Measurements from ENCODE around the gene SUV39H1.
A peak's percentile ranks its signal among the peaks of the same experiment; 100 is the strongest.
"Not testable (repeated sequence)": the region's sequence is repeated elsewhere in the genome, so short reads cannot be mapped to it uniquely, and the experiment has no call there.

The SUV39H1 gene

GRCh38 chrX:48689208-48689920 is 7.2 kb upstream of the SUV39H1 start:
- no peak for DNase-seq

DNA sequence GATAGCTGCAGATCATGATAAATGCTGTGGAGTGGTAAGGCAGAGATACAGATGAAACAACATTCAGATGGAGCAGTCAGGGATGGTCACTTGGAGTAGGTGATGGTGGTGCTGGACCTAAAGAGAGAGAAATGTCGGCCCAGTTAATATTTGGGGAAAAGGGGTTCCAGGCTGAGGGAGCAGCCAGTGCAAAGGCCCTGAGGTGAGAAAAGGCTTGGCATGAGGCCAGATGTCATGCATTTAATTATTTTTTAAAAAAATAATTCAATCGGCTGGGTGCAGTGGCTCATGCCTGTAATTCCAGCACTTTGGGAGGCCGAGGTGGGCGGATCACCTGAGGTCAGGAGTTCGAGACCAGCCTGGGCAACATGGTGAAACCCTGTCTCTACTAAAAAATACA is 4.8 kb upstream of the SUV39H1 start:
- not testable (repeated sequence) for DNase-seq

DNA sequence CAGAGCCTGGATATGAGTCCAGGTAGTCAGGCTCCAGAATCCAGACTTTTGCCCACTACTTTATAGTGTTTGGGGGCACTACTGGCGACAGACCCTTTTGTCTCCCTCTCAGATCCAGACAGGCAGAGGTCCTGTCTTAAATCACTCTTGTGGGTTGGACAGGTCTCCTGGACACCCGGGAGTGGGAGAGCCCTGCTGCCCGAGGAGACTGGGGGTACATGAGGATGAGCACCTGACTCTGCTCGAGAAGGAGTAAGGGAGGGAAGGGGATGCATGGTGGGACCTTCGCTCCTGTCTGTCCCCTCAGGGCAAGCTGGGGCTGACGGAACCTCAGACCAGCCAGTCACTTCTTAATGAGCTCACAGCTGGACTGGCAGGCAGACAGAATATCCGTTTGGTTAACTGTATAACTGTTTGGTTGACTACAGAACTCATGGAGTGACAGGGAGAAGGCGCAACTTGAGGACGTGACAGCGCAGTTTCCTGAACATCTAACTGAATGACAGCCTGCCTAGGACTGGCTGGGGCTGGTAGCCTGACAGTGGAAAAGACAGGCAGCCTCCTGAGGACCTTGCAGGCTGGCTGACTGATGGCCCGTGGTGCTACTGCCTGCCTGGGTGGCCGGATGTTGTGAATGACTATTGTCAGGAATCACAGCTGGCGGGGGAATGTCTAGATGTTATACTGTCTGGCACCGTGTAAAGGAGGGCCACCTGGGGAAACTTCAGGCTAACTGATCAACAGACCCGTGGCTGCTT is 1.6 kb upstream of the SUV39H1 start:
- no peak for DNase-seq

DNA sequence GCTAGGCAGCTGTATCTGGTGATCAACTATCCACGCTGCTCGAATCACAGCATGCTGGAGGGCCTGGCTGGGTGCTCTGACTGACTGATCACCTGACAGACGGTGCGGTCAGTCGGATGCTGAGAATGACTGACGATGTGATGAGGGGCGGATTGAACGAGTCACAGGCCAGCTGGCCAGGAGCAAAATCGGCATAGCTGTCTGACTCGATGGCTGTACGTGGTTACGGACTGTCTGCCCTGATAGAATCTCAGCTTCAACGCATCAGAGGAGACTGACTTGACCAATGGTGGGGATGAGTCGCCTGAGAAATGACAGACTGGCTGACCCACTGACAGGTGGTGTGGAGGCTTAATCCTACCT is 1.0 kb upstream of the SUV39H1 start:
- peak; percentile 40 for DNase-seq

DNA sequence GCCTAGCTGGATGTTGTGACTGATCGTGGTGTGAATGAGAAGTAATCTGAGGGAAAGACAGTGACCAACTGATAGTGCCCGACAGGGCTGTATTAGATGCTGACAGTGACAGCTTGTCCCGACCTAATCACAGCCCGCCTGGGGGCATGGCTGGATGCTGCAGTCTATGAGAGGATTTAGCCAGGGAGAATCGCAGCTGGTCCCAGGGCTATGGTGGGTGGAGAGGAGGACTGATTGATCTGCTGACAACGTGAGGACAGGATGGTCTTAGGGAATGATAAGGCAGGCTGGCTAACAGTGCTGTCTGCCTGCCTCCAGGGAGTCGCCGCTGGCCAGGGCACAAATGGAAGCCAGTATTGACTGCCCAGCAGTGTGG is 621 bp upstream of the SUV39H1 start:
- no peak for DNase-seq

GRCh38 chrX:48696909-48697727 is 584 bp downstream of the SUV39H1 start:
- DNase-seq, result peak; percentile 15

GRCh38 chrX:48698306-48698705 is 1.8 kb downstream of the SUV39H1 start:
- DNase-seq, result no peak

DNA sequence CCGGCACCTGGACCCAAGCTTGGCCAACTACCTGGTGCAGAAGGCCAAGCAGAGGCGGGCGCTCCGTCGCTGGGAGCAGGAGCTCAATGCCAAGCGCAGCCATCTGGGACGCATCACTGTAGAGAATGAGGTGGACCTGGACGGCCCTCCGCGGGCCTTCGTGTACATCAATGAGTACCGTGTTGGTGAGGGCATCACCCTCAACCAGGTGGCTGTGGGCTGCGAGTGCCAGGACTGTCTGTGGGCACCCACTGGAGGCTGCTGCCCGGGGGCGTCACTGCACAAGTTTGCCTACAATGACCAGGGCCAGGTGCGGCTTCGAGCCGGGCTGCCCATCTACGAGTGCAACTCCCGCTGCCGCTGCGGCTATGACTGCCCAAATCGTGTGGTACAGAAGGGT is 3.7 kb downstream of the SUV39H1 start:
- DNase-seq, result no peak

DNA sequence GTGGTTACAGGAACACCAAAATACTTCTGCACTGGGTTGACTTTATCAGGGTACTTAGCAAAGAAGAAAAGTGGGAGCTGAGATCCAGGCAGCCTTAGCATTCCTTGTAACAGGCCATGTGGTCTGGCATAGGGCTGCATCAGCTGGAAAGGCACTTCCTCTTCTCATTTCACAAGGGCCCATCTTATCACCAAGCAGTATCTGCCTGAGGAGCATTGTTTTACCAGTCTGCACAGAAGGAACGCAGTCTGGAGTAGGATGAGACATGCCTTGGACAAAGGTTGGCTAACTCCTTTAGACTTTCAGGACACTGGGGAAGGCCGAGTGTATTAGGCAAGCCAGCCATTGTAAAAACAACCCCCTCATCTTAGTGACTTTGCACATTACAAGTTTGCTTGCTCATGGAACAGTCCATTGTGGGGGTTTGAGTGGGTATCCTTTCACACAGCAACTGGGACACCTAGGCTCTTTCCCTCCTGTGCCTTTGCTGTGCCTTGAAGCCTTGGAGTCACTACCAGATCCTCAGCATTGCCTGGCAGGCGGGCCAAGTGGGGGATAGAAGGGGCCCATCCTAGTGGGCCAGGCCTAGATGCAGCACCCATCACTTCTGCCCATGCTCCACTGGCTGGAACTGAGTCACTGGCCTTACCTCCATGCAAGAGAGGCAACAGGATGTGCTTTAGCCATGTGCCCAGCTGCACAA is 4.6 kb downstream of the SUV39H1 start:
- no peak for DNase-seq

- no peak for DNase-seq
Measured at GRCh38 chrX:48702032-48702431, 5.5 kb downstream of the SUV39H1 start.

DNA sequence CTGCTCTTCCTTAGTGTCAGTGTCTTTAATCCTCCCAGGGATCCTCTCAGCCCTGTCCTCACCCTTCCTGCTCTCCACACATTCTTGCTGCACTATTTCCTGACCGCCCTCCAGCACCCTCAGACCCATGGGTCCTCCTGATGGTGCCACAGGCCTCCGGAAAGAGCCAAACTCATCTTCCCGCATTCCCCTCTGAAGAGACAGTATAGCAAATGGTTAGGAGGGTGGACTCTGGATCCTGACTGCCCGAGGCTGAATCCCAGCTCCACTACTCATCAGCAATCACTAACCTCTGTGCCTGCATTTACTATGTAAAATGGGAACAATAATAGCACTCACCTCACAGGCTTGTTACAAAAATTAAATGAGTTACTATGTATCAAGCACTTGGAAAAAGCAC is 6.2 kb downstream of the SUV39H1 start:
- no peak for DNase-seq

DNA sequence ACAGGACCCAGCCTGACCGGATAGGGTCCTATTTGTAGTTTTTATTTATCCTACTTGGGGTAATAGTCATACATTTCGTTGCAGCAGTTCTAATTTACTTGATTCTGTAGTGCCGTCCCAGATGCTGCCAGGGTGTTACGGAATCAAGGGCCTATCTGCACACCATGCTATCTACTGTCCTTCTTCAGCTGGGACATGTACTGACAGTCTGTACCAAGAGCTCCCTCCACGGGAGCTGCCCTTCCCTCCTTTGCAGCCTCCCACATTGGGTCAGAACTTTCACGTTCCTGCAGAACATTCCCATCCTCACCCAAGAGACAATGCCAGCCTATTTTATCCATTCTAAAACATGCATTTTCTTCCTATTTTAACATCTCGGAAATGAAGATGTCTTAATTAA is 6.7 kb downstream of the SUV39H1 start:
- DNase-seq, result no peak

GRCh38 chrX:48703642-48704481 is 7.3 kb downstream of the SUV39H1 start:
- DNase-seq, result no peak

GRCh38 chrX:48705871-48706270 is 9.3 kb downstream of the SUV39H1 start:
- no peak for DNase-seq

- no peak for DNase-seq
Measured at GRCh38 chrX:48709522-48710112, 13.1 kb downstream of the SUV39H1 start.

DNA sequence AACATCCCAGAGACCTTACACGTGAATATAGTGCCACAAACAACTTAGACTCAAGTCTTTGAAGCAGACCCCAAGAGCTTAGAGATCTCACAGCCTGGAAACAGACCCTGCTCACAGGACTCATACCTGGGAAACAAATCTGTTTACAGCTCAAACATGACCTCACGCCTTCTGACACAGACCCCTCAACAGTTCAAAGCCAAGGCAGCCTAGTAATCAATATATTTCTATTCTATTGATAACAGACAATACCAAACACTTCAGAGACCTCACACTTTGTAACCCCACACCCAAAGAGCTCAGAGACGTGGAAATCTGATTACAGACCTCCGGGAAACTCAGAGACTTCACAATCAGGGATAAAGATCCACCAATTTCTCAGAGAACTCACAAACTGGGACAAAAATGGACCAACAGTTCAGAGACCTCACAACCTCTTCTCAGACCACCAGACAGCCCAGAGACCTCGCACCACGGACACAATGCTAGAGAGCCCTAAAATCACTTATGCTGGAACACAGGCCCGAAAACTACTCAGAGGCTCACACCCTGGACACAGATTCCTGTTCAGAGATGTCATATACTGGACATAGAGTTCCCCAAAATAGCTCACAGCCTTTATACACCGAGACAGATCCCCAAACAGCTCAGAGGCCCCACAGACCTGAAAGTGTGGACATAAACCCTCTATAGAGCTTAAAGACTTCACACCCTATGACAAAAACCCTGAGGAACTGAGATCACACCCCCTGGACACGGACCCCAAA is 14.8 kb downstream of the SUV39H1 start:
- DNase-seq, result no peak

DNA sequence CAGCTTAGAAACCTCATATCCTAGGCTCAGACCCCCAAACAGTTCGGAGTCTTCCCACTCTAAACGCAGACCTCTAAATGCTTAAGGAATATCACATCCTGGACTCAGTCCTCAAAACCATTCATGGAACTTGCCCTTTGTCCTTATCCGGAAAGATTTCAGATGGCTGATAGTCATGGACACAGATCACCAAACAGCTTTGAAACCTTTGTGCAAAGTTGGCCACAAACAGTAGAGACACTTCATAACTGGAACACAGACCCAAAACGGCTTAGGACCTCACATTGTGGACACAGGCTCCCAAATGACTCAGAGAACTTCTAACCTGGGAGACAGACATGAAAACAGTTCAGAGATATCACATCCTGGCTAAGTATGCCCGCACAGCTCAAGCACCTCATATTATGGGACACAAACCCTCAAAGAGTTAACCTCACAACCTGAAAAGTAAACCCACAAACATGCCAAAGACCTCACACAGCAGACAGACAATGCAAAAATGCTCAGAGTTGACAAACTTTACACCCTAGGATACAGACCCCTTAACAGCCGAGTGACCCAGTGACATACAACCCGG is 15.5 kb downstream of the SUV39H1 start:
- no peak for DNase-seq

DNA sequence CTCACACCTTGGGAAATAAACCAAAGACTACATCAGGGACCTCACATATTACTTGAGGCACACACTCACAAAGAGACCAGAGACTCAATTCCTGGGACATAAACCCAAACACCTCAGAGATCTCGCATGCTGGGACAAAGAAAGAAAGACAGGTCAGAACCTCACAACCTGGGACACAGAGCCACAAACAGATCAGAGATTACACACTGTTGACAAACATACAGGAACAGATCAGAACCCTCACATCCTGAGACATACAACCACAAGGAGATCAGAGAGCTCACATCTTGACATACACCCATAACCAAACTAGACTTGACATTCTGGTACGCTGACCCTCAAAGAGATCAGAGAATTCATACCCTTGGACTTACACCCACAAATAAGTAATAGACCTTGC is 17.3 kb downstream of the SUV39H1 start:
- no peak for DNase-seq

DNA sequence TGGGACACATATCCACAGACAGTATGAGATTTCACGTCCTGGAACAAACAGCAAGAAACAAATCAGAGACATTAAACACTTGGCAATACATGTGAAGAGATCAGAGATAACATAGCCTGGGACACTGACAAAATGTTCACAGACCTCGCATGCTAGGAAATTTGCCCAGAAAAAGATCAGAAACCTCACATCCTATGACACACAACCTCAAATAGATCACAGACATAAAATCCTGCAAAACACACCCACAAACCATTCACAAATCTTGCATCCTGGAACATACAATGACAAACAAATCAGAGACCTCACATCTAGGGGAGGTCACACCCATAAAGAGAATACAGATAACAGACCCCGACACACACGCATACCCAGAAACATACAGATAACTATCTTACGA is 18.0 kb downstream of the SUV39H1 start:
- no peak for DNase-seq

DNA sequence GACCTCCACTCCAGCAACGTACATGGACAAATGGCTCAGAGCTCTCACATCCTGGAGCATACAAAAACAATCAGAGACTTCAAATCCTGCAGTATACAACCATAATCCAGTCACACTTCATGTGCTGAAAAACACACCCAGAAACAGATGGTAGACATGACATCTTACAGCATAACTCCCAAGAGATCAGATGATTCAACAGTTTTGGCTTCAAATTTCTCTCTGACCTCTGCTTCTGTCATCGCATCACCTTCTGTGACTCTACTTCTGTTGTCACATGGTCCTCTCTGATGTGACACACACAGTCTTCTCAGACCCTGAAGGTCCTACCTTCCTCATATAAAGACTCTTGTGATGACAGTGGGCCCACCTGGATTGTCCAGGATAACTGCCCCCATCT is 18.5 kb downstream of the SUV39H1 start:
- peak; percentile 25 for DNase-seq

All from NCI-H524 treated with DMSO at 0.1 percent for 48 hours (cell line).